SK-N-SH treated with all-trans-retinoic acid at 6 μM for 48 hours (cell line): ENCODE results near the gene SELENOI.

ENCODE experiments used
- ESRRG ChIP-seq: fragments of 250-450 bp; sonication (Bioruptor Pico); IDR thresholded peaks from 2 replicates; pipeline ENCODE4 v1.6.1; 2021; ENCODE audit warnings: mild to moderate bottlenecking
- OSR1 ChIP-seq: fragments of 250-450 bp; sonication (Bioruptor Pico); IDR thresholded peaks from 2 replicates; pipeline ENCODE4 v1.8.0; 2022; ENCODE audit warnings: moderate library complexity, mild to moderate bottlenecking, inconsistent platforms
- PPARA ChIP-seq: fragments of 250-450 bp; sonication (Bioruptor Pico); IDR thresholded peaks from 2 replicates; pipeline ENCODE4 v1.5.0; 2020; ENCODE audit warnings: mild to moderate bottlenecking, borderline replicate concordance
- TOX ChIP-seq: fragments of 250-450 bp; sonication (Bioruptor Pico); IDR thresholded peaks from 2 replicates; pipeline ENCODE4 v1.8.0; 2021; ENCODE audit warnings: mild to moderate bottlenecking, moderate library complexity, borderline replicate concordance
- ZFP30 ChIP-seq: fragments of 450-650 bp; formaldehyde crosslinking; IDR thresholded peaks from 2 replicates; pipeline ENCODE4 v1.5.0; 2022; ENCODE audit warnings: mild to moderate bottlenecking, moderate library complexity
- ZNF565 ChIP-seq: fragments of 450-650 bp; formaldehyde crosslinking; conservative IDR thresholded peaks from 2 replicates; pipeline ENCODE4 v1.5.0; 2020; ENCODE audit warnings: low read depth, mild to moderate bottlenecking, moderate library complexity
- ZNF8 ChIP-seq: fragments of 450-650 bp; formaldehyde crosslinking; IDR thresholded peaks from 2 replicates; pipeline ENCODE4 v1.5.0; 2020; ENCODE audit warnings: mild to moderate bottlenecking, moderate library complexity
- TF ChIP-seq, protein P1 (sequence below): fragments of 250-450 bp; sonication (Bioruptor Pico); IDR thresholded peaks from 2 replicates; pipeline ENCODE4 v1.5.1; 2020; ENCODE audit warnings: low read depth, mild to moderate bottlenecking, moderate library complexity
- TF ChIP-seq, protein P2 (sequence below): fragments of 250-450 bp; sonication (Bioruptor Pico); IDR thresholded peaks from 2 replicates; pipeline ENCODE4 v1.5.1; 2021; ENCODE audit warnings: mild to moderate bottlenecking, moderate library complexity
- TF ChIP-seq, protein P3 (sequence below): fragments of 250-450 bp; sonication (Bioruptor Pico); IDR thresholded peaks from 2 replicates; pipeline ENCODE4 v1.8.0; 2020; ENCODE audit warnings: mild to moderate bottlenecking, moderate library complexity, borderline replicate concordance

DNA sequence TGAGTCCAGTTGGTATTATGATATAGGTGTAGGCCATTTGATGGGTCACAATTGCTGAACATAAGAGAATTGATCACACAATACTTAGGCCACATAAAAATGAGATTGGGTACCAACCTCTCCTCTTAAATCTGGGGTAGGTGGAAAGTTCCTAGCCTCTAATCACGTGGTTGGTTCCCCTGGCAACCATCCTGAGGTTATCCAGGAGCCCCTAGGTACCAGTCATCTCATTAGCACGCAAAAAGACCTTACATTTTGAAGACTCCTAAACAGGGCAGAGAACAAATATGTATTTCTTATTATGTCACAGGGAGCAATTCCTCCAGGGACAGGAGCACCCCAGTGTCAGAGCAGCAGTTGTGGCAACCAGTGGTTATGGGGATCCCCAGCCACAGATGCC, 12.7 kb upstream of the SELENOI start:
- TF ChIP-seq ZFP30 (CRISPR knock-in tag) (no peak), TOX (CRISPR knock-in tag) (no peak), ZNF565 (CRISPR knock-in tag) (no peak), OSR1 (CRISPR knock-in tag) (no peak), ESRRG (CRISPR knock-in tag) (no peak), PPARA (CRISPR knock-in tag) (no peak), ZNF8 (no peak)
- TF ChIP-seq, protein P1, sequence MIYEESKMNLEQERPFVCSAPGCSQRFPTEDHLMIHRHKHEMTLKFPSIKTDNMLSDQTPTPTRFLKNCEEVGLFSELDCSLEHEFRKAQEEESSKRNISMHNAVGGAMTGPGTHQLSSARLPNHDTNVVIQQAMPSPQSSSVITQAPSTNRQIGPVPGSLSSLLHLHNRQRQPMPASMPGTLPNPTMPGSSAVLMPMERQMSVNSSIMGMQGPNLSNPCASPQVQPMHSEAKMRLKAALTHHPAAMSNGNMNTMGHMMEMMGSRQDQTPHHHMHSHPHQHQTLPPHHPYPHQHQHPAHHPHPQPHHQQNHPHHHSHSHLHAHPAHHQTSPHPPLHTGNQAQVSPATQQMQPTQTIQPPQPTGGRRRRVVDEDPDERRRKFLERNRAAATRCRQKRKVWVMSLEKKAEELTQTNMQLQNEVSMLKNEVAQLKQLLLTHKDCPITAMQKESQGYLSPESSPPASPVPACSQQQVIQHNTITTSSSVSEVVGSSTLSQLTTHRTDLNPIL (CRISPR knock-in tag), result no peak
- TF ChIP-seq, protein P2, sequence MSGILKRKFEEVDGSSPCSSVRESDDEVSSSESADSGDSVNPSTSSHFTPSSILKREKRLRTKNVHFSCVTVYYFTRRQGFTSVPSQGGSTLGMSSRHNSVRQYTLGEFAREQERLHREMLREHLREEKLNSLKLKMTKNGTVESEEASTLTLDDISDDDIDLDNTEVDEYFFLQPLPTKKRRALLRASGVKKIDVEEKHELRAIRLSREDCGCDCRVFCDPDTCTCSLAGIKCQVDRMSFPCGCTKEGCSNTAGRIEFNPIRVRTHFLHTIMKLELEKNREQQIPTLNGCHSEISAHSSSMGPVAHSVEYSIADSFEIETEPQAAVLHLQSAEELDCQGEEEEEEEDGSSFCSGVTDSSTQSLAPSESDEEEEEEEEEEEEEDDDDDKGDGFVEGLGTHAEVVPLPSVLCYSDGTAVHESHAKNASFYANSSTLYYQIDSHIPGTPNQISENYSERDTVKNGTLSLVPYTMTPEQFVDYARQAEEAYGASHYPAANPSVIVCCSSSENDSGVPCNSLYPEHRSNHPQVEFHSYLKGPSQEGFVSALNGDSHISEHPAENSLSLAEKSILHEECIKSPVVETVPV, result no peak
- TF ChIP-seq, protein P3, sequence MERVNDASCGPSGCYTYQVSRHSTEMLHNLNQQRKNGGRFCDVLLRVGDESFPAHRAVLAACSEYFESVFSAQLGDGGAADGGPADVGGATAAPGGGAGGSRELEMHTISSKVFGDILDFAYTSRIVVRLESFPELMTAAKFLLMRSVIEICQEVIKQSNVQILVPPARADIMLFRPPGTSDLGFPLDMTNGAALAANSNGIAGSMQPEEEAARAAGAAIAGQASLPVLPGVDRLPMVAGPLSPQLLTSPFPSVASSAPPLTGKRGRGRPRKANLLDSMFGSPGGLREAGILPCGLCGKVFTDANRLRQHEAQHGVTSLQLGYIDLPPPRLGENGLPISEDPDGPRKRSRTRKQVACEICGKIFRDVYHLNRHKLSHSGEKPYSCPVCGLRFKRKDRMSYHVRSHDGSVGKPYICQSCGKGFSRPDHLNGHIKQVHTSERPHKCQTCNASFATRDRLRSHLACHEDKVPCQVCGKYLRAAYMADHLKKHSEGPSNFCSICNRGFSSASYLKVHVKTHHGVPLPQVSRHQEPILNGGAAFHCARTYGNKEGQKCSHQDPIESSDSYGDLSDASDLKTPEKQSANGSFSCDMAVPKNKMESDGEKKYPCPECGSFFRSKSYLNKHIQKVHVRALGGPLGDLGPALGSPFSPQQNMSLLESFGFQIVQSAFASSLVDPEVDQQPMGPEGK (CRISPR knock-in tag), result no peak
